NCI-H524 treated with DMSO at 0.1 percent for 48 hours (cell line): ENCODE measurements around the gene SEMA3F.
A peak's percentile ranks its signal among the peaks of the same experiment; 100 is the strongest.

ENCODE experiments used
- DNase-seq: peaks from one replicate; lab custom pipeline; 2025; lab: John Stamatoyannopoulos, UW

Gene SEMA3F

DNA sequence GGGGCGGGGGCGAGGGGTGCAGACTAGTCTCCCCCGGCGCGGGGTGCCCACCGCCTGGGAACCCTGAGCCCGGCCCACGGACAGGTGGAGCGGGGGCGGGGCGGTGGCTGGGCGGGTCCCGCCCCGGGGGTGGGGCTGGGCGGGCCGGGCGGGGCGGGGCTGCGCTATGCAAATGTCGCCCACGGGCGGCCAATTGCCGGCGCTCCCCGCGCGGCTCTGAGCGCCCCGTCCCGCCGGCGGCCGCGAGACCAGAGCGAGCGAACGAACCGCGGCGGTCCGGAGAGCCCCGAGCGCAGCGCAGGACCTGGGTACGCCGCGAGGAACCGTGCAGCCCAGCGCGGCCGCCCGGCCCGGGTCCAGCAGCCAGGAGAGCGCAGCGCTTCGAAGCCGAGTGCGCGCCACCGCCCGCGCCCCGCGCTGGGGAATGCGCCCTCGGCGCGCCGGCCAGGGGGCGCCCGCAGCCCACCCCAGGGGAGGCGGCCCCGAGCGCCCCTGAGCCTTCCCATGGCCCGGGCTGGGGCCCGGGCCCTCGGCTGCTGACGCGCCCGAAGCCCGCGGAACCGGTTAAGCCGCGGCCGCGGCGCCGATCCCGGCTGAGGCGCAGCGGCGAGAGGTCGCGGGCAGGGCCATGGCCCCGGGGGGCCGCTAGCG is at the start of gene SEMA3F:
SEMA3F (plus strand) TSS at position 485 of the 651 bp plus-strand sequence. CDS start 4,299 bp downstream, outside the sequence.
- DNase-seq: no peak

DNA sequence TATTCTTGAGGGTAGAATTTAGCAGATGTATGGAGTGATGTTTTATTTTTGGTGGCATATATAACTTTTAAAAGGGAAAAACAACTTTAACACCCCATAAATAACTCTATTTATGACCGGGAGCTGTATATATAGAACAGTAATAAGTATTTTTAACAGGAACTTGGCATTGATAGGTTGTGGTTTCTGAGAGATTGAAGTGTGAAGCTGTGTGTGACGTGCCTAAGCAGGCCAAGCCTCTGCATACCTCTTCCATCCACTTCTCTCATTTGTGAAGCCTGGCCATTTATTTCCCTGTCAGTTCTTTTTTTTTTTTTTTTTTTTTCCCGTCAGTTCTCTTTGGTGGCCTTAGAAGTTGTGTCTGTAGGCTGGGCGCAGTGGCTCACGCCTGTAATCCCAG is 43.4 kb upstream of the SEMA3F start:
- no peak for DNase-seq

DNA sequence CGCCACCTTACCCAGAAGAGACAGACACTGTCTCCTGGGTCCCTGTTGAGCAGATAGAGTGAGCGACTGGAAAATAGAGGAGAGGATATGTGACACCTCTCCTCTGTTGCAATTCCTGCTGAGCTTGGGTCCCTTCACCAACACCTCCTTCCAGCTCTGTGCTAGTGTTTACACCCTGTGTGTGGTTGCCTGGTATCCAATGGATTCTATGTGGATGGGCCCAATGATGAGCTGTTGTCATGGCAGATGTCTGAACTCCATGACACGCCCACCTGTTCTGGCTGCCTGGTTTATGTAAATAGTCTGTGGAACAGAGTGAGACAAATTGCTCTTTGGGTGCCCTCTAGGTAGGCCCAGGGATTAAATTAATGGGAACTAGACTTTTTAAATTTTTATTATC is 42.7 kb upstream of the SEMA3F start:
- DNase-seq: no peak

DNA sequence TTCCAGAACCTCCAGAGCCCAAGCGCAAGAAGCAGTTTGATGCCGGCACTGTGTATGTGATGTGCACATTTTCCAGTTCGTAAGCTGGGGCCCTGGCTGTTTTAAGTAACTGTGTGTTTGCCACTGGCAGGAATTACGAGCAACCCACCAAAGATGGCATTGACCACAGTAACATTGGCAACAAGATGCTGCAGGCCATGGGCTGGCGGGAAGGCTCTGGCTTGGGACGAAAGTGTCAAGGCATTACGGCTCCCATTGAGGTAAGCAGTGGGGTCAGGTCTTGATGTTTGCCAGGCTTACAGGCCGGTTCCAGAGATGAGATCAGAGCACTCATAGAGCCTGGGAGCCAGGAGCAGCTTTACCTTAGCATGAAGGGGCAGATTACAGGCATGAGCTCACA is 38.0 kb upstream of the SEMA3F start:
- DNase-seq: no peak

DNA sequence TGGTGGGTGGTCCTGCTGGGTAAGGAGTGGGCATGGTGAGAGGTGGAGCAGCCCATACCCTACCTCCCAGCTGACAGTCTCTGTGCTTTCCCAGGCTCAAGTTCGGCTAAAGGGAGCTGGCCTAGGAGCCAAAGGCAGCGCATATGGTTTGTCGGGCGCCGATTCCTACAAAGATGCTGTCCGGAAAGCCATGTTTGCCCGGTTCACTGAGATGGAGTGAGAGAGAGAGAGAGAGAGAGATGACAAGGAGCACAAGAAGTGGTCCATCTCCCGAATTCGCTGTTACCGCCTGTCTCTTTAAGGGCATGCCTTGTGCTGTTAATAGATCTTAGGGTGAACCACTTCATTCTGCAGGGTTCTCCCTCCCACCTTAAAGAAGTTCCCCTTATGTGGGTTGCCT is 36.9 kb upstream of the SEMA3F start:
- no peak for DNase-seq

DNA sequence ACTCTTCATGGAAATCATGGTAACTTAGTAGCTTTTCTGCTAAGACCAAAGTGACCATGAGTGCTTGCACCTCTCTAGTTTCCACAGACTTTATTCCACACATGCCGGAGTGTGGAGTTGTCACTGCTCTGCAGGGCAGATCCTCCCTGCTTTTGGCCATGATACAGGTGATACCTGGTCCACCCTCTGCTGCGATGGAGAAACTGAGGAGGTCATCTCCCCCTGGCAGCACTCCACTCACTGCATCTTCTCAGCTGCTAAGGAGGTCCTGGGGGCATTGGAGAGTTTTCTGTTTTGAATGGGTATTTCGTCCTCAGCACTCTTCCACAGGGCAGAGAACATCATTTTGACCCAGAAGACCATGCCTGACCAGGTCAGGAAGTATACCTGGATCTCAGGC is 35.3 kb upstream of the SEMA3F start:
- no peak for DNase-seq

DNA sequence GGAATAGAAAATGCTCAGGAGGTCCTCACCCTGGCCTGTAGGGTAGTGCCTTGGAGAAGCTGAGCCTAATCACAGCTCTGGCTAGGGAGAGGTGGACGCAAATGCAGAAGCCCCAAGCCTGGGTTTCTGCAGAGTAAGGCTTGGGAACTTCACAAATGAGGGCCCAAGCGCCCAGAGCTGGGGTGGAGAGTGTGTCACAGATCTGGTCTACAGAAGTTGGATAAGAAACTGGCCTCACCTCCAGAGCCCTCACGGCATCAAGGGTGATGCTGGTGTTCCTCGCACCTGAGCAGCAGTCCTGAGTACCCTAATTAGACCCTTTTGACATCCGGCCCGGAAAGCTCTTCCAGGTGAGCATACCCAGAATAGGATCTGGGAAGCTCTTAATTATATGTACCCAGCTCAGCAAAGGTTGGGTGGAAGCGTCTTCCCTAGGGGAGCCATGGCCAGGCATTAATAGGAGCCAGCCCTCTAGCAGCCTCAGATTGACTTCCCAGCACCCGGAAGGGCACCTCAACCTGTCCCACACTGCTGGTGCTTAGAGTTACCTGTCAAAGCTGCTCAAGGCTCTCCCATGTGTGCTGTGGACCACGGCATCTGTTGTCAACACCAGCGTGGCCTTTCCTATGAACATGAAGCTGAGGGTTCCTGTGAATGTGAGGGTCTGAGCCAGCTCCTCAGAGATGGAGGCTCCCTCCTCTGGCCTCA is 34.6 kb upstream of the SEMA3F start:
- DNase-seq: no peak

DNA sequence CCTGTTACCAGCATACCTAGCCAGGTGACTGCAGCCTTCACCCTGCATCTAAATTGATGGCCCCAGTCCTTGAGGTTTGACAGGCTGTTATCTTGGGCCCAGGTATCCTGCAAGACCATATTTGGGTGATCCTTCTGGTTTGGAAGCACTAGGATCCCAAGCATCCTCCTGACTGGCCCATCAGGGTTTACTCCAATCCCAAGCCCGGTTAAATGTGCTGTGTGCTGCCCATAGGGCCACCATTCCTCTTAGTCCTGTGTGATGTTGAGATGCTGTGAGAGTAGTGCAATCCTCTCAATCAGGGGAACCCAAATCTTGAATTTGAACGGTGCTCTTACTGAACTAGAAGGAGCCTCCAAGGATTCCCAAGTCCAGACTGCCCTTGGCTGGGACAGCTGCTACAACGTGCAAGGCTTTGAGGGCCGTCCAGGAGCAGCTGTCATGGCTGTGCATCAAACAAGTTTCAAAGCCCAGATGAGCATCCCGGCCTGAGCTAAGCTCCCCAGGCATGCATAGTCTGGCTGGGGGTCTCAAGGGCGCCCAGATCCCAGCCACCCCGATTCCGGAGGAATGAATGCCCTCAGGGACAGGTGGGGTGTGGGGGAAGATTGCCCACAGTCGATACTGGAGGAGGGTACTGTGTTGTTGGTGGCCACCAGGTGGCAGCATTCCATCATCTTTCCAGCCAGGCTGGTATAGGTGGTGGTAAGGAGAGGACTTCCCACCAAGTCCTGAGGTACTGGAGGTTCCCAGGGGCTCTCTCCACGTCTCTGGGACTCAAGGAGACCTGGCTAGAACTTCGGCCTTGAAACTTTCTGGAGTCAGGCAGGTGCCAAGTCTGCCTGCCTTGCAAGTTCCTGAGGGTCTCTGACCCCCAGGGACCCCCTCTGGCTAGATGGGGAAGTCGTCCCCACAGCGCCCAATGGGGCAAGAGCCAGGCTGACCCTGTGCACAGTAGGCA is 33.8 kb upstream of the SEMA3F start:
- DNase-seq: no peak

DNA sequence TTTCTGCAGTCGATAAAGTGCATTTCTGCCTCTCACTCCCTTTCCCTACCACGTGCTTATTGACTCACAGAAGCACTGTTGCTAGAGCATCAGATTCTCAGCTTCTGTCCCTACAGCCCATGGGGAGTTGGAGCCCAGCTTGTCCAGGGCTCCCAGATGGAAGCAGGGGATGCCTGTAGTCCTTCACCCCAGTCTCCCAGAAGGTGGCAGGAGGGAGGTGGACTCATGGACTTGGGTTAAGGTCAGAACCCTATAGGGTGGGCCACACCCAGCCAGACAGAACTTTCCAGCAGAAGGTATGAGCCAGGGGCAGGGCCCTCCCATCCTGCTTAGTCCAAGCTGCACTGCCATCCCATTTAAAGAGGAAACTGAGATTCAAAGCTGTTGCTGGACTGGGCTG is 33.1 kb upstream of the SEMA3F start:
- DNase-seq: no peak

DNA sequence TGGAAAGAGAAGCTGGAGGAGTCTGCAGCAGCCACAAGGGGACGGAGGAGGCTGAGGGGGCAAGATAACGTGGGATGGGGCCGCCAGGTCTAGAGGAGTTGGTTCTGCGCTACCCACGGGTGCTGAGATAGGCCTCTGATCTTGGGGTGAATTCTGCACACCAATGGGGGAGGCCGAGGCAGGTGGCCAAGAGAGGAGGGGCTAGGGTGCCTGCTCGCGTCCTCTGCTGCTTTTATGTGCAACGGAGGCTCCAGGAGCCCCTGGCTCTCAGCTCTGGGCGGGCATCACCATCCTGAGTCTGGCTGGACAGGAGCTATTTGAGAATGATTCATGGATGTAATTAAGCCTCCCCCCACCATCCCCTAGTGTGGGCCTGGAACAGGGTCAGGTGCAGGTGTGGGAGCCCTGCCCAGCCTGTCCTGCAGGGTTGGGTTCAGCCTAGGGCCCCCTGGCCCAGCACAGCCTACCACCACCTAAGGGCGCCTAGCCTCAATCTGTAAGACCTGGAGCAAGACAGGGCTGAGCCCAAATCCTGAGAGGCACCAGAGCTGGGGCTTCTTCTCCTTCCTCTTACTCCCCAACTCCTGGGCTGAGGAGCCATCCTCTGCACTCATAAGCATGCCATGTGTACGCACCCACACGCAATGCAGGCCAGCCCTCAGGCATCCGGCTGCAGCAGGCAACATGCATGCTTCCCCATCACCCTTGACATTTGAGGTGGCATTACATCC is 32.3 kb upstream of the SEMA3F start:
- DNase-seq: no peak

DNA sequence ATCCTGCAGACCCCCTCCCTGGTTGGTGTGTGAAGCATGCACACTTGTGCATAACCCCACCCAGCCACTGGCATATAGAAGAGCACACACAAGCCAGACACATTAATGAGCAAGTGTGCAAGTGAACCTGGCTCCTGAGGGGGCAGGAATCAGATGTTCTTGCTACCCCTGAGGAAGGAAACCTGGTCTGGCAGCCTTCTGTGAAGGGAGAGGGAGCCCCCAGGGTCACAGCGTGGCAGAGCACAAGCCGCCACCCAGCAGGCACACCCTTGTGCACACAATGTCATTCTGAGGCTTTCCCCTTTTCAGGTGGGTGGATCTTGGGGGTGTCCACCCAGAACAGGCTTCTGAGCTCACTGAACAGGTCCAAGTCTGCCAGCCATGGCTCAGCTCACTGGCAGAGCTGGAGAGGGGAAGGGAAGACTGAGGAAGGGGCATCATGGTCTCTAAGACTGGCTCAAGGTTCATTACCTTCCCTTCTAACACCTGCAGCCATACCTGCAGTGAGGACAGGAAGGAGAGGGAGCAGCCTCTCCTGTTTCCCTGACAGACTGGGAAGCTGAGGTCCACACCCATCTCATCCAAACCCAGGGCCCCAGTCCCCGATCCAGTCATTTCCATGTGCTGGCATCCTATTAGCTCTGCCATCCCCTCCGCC is 31.6 kb upstream of the SEMA3F start:
- no peak for DNase-seq

DNA sequence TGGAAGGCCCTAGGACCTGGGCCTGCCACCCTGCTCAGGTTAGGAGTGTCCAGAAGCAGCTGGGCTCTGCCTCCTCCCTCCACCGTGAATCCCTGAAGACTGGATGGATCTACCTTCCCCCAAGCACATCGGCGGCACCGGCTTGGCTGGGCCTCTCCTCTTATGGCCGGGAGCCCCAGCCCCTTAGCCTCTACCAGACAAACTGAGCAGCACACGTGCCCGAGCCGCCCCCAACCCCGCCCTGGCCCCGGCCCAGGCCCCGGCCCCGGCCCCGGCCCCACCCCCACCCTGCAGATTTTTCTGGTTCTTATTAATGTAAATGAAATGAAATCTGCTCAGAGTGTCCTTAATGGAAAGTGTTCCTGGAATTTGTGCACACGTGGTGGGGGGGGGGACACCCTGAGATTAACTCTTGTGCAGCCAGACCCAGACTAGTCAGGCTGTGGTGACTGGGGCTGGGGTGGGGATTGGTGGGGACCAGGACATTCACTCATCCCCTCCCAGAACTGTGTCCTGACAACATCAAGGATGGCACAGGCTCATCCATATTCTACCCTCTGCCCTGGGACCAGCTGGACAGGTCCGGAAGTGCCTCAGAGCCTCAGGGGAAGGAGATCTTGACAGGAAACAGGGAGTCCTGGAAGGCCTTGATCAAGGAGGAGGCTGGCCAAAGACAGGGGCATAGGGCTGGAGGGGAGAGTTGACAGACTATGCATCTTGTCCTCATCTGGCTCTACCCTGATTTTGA is 30.9 kb upstream of the SEMA3F start:
- no peak for DNase-seq

DNA sequence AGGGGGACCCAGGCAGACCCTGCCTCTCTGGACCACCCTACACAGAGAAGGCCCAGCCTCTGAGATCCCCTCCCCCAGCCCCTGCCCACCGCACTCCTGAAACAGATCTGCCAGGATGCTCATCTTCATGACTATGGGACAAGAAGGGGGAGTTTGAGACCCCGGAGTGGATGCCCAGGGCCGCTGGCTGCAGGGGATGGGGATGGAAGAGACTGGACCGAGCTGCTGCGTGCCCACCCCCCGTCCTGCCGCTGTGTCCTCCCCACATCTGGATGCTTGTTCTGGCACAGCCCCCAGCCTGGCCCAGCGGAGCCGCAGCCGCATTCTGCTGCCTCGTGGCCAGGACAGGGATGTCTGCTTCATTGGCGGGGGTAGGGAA is 30.3 kb upstream of the SEMA3F start:
- no peak for DNase-seq

DNA sequence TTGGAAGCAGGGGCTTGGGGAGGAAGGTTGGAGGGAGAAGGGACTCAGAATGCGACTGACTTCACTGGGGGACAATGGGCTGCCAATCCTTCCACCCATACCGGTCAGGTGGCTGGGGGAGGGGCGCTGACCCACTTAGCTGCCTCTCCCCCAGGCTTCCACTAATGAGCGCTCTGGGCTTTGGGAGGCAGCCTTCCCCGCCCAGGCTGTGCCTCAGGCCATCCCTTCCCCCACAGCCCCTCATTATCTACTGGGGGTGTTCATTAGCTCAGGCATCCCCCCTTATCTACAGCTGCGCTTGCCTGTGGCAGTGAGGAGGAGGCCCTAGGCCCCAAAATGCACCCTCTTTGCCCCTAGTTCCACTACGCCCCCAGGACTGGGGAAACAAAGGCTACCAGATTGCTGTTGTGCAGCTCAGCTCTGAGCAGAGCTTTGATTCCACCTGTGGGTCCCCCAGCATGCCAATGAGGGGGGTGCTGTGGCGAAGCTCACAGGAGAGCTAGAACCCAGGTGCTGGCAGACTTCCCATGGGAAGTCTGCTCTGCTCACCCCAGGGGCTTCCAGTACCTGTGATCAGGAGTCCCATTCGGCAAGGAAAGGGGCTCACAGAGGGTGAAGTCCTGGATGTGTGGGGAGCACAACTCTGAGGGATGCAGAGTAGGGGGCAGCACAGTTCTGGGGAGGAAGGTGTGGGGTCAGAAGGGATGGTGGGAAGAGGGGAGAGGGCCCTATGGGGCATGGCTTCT is 29.4 kb upstream of the SEMA3F start:
- DNase-seq: no peak

DNA sequence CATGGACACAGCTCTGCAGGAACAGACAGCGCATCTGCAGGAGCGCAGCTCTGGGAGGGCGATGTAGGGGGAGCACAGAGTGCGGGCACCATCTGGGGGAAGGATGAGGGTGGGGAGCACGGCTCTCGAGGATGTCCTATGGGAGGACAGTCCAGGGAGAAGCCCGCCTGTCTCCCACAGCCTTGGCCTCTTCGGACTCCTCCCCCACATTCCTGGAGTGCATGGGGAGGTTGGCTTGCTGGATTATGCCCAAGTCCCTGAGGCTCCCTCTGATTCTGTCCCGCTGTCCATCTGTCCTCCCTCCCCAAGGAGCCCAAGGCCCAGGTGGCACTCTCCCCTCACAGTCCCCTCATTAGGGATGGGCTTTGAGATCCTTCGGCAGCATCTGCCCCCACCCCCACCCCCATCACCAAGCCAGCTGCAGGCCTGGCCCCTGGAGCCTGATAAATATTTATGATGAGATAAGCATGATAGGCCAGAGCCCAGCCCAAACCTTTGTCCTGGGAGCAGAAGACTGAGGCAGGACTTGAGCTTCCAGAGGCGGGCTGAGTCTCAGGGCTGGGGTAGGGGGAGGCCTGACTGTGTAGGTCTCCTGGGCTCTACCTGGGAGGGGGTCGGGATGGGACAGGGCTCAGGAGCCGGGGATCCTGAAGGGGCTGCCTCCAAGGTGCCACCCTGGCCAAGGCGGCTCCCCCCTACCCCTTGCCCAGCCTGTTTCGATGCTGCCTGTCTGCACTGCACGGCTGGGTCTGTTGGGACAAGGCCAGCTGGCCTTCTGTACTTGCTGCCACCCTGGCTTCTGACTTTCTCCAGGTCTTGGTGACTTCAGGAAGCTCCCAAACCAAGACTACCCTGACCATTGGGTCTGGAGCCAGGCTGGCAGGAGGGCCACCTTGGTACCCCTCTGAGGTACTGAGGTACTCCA is 28.6 kb upstream of the SEMA3F start:
- peak; percentile 78 for DNase-seq

DNA sequence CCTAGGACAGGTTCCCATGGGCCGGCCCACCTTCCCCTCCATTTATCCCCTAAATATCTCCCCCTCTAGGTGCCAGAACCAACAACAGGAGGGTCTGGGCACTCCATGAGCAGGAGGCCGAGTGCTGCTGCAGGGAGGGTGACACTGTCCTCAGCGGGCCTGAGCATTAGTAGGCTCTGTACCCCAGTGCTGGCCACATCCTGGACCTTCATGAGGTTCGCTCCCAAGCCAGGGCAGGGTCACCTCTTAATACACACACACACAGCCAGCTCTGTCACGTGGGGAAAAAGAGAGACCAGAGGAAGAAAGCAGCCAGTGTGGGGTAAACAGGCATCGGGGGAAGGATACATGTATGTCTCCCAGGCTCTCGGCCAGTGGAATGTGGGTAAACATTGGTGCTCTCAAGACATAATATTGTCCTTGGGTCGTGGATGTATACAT is 27.9 kb upstream of the SEMA3F start:
- DNase-seq: no peak

DNA sequence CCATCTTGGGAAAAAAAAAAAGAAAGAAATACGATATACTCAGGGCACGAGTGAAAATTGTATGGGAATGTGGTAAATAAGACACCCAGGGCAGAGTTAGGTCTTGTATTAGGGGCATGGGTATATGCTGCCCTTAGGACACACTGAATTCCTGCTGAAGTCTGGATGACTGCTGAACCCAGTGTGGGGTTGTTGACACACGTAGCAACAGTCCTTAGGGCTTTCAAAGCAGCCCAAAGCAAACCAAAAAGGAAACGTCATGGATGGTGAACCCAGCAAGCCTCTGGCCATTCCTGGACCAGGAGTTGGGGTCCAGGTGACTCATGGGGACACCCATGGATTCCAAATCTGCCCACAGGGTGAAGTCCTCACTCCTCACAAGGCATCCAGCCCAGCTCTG is 27.1 kb upstream of the SEMA3F start:
- DNase-seq: no peak

DNA sequence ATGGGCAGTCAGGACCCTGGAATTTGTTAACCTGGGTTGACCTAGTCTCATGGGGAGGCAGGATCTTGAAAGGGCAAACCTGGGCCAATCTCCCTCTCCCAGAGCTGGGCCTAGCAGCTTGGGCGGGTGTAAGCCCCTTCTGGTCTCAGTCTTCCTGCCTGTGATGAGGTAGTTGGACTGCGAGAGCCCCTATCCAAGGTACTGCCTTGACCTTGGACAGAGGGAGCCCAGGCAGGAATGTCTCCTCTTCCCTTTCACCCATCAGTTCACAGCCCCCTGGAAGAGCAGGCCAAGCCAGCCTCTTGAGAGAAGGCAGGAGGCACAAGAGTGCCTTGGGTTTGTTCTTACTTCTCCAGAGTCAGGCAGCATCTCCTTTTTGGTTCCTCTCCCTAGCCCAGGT is 24.7 kb upstream of the SEMA3F start:
- DNase-seq: no peak
